AG04449 (cell line): ENCODE data around the gene MANBA.

ENCODE experiments used
- CTCF ChIA-PET: fragments of 350-600 bp; formaldehyde crosslinking; extraction: SDS; loops from one replicate; lab custom pipeline; 2021; ENCODE audit warnings: antibody characterized with exemption; lab: Yijun Ruan, JAX
- POLR2A ChIA-PET: fragments of 400-600, 350-600 bp; formaldehyde crosslinking; extraction: SDS; loops from one replicate; lab custom pipeline; 2020; ENCODE audit warnings: antibody characterized with exemption, inconsistent platforms; lab: Yijun Ruan, JAX
- DNase-seq: peaks from one replicate; pipeline ENCODE4 v3.0.0-alpha.2; 2010; ENCODE audit warnings: low read depth, low spot score
- H3K4me3 ChIP-seq: 2 replicates; pipeline ENCODE4 v1.5.1; 2011; ENCODE audit warnings: low read depth, mild to moderate bottlenecking, control low read depth, low read length
- TF ChIP-seq, protein P1 (sequence below): IDR thresholded peaks from one replicate; pipeline ENCODE4 v1.5.1; 2011; ENCODE audit warnings: mild to moderate bottlenecking, moderate library complexity, low read length, control low read depth, inconsistent platforms; ENCODE audit not compliant: insufficient read depth; ENCODE audit errors: missing control alignments

MANBA gene

DNA sequence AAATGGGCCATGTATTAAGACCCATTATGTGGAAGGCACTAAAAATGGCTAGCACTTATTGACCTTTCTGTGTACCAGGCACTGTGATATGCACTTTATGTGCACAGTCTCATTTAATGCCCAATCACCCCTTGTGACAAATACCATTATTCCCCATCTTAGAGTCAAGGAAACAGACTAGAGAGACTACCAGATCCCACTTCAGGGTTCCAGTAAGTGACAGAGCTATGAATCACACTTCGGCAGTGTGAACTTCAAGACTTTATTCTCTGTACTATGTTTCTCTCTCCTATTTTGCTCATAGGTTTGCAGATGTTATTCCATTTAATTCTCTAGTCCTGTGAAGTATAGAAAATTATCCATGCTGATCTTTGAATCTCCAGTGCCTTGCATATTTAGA, 152.6 kb downstream of the MANBA start:
- ChIA-PET POLR2A (no interaction called here), CTCF (interaction anchor here (4.8 kb wide), 1 partner anchor 12 kb away, joined by 31 read pairs; no protein-coding TSS in a partner anchor)
- no peak overlapping the region for H3K4me3 ChIP-seq
- TF ChIP-seq, protein P1, sequence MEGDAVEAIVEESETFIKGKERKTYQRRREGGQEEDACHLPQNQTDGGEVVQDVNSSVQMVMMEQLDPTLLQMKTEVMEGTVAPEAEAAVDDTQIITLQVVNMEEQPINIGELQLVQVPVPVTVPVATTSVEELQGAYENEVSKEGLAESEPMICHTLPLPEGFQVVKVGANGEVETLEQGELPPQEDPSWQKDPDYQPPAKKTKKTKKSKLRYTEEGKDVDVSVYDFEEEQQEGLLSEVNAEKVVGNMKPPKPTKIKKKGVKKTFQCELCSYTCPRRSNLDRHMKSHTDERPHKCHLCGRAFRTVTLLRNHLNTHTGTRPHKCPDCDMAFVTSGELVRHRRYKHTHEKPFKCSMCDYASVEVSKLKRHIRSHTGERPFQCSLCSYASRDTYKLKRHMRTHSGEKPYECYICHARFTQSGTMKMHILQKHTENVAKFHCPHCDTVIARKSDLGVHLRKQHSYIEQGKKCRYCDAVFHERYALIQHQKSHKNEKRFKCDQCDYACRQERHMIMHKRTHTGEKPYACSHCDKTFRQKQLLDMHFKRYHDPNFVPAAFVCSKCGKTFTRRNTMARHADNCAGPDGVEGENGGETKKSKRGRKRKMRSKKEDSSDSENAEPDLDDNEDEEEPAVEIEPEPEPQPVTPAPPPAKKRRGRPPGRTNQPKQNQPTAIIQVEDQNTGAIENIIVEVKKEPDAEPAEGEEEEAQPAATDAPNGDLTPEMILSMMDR: no peak
- no peak for DNase-seq

DNA sequence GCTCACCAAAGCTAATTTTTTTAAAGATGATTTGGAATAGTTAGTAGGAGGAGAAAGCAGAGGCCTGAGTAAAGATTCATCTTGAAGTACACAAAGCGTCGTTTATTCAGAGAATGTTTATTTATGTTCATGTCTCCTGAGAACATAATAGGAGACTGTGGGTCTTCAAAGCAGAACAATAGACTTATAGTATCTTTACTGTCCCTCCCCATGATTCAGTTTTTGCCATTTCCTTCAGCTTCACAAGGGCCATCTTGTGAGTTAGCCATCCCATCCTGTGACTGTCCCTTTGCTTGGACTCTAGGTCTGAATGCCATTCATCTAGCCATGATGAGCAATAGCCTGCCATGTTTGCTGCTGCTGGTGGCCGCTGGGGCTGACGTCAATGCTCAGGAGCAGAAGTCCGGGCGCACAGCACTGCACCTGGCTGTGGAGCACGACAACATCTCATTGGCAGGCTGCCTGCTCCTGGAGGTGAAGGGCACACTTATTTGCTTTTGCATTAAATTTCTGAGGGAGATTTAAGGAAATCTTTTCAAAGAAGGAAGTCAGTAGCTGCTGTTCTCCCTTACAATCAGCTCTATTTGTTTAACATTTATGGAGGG, 153.8 kb downstream of the MANBA start:
- CTCF ChIA-PET: interaction anchor here (0.9 to 1.1 kb wide), 4 partner anchors 8 to 402 kb away, joined by 3 read pairs; no protein-coding TSS in a partner anchor
- POLR2A ChIA-PET: no interaction called here
- DNase-seq: no peak
- no peak overlapping the region for H3K4me3 ChIP-seq
- TF ChIP-seq, protein P1: no peak

- no peak for DNase-seq
- TF ChIP-seq, protein P1: no peak
- no peak overlapping the region for H3K4me3 ChIP-seq
- CTCF ChIA-PET: interaction anchor here (1.0 to 1.5 kb wide), 4 partner anchors 18 to 403 kb away, joined by 3 to 4 read pairs (median 3); no protein-coding TSS in a partner anchor
- POLR2A ChIA-PET: no interaction called here
Observed at GRCh38 chr4:102606261-102606660, 154.5 kb downstream of the MANBA start.

DNA sequence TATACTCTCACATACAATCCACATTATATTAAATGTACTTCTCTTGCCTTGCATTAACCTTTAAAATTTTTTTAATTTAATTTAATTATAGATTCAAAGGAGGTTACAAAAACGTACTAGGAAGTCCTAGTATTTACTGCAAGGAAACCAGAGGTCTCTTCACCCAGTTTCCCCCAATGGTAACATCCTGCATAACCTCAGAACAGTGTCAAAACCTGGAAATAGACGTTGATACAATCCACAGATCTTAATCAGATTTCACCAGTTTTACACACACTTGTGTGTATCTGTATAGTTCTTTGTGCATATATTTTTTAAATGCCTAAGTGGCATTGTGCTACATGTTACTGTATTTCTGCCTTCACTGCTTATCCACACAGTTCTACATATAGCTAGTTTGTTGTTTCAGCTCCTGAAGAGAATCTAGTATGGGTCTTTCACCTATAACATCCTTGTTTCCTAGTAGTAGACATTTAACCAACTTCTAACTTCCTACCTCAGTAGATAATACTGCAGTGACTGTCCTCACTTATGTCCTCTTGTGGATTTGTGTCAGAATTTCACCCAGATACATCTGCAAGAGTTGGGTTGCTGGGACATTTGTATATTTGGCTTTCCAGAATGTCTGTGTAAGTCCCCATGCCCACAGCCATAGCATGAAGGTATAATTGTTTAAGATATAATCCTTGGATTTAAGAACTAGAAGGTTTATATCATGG, 156.4 kb downstream of the MANBA start:
- TF ChIP-seq, protein P1: no peak
- DNase-seq: no peak
- H3K4me3 ChIP-seq: no peak overlapping the region
- ChIA-PET CTCF (no interaction called here), POLR2A (no interaction called here)

DNA sequence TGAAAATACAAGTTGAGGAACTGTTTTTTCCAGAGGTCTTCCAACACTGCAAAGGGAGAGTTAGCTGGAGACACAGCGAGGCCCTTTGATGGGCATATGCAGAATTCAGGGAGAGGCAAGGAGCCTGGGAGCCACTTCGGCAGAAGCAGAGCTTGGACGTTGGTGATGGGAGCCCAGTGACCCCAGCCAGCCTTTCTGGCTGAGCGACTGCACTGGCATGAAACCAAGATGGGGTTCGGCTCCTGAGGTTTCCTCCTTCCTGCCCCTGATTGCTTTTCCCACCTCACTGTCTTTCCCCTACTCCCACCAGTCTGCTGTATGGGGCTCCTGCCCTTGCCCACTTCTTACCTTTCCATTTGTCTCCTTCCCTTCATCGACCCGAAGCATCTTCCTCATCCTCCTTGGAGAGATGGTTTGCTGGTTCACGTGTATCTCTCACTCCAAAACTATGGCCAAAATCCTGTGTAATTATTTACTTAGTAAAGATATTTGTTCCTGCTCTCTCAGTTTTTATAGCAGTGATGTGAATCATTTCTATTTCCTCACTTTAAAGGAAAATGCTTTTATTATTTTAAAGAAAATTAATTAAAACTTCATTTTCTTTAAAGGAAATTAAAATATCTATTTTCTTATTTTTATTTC, 159.1 kb downstream of the MANBA start:
- no peak overlapping the region for H3K4me3 ChIP-seq
- TF ChIP-seq, protein P1: no peak
- DNase-seq: no peak
- CTCF ChIA-PET: no interaction called here
- POLR2A ChIA-PET: no interaction called here

GRCh38 chr4:102600689-102601088, 160.1 kb downstream of the MANBA start:
- TF ChIP-seq, protein P1: no peak
- POLR2A ChIA-PET: no interaction called here
- H3K4me3 ChIP-seq: no peak overlapping the region
- CTCF ChIA-PET: interaction anchor here (1.3 kb wide), 1 partner anchor 9 kb away, joined by 4 read pairs; no protein-coding TSS in a partner anchor
- DNase-seq: no peak
